HEK293 (cell line): Measurements from ENCODE around the gene TGOLN2.

Experiments
- CTCF ChIP-seq: fragments of 450-650 bp; formaldehyde crosslinking; IDR thresholded peaks from 2 replicates; pipeline ENCODE4 v1.5.1; 2016; ENCODE audit warnings: missing biosample characterization, missing genetic modification characterization
- GFI1B ChIP-seq: fragments of 450-650 bp; formaldehyde crosslinking; IDR thresholded peaks from 2 replicates; pipeline ENCODE4 v1.5.1; 2016; ENCODE audit warnings: missing biosample characterization, missing genetic modification characterization
- ZFP37 ChIP-seq: fragments of 450-650 bp; formaldehyde crosslinking; IDR thresholded peaks from 2 replicates; pipeline ENCODE4 v1.5.1; 2016; ENCODE audit warnings: missing biosample characterization, missing genetic modification characterization
- ZNF146 ChIP-seq: fragments of 450-650 bp; formaldehyde crosslinking; IDR thresholded peaks from 2 replicates; pipeline ENCODE4 v1.5.1; 2016; ENCODE audit warnings: missing biosample characterization, missing genetic modification characterization
- ZNF292 ChIP-seq: fragments of 450-650 bp; formaldehyde crosslinking; IDR thresholded peaks from 2 replicates; pipeline ENCODE4 v1.5.1; 2016; ENCODE audit warnings: low read depth, missing biosample characterization, missing genetic modification characterization, borderline replicate concordance
- ZNF398 ChIP-seq: fragments of 450-650 bp; formaldehyde crosslinking; IDR thresholded peaks from 2 replicates; pipeline ENCODE4 v1.5.1; 2017; ENCODE audit warnings: missing biosample characterization, missing genetic modification characterization
- ZNF488 ChIP-seq: fragments of 450-650 bp; formaldehyde crosslinking; IDR thresholded peaks from 2 replicates; pipeline ENCODE4 v1.5.1; 2016; ENCODE audit warnings: missing biosample characterization, missing genetic modification characterization
- ZNF549 ChIP-seq: fragments of 450-650 bp; IDR thresholded peaks from 2 replicates; pipeline ENCODE4 v1.5.1; 2018; ENCODE audit warnings: missing biosample characterization, missing genetic modification characterization, mild to moderate bottlenecking, inconsistent platforms, moderate library complexity
- ZNF610 ChIP-seq: fragments of 450-650 bp; formaldehyde crosslinking; IDR thresholded peaks from 2 replicates; pipeline ENCODE4 v1.5.1; 2016; ENCODE audit warnings: missing biosample characterization, missing genetic modification characterization, borderline replicate concordance
- ZNF629 ChIP-seq: fragments of 450-650 bp; formaldehyde crosslinking; IDR thresholded peaks from 2 replicates; pipeline ENCODE4 v1.5.1; 2017; ENCODE audit warnings: missing biosample characterization, missing genetic modification characterization
- ZNF670 ChIP-seq: fragments of 450-650 bp; formaldehyde crosslinking; IDR thresholded peaks from 2 replicates; pipeline ENCODE4 v1.5.1; 2016; ENCODE audit warnings: missing biosample characterization, missing genetic modification characterization, low read depth
- ZNF792 ChIP-seq: fragments of 450-650 bp; formaldehyde crosslinking; IDR thresholded peaks from 2 replicates; pipeline ENCODE4 v1.5.1; 2016; ENCODE audit warnings: missing biosample characterization, missing genetic modification characterization
- ZSCAN5A ChIP-seq: fragments of 450-650 bp; formaldehyde crosslinking; IDR thresholded peaks from 2 replicates; pipeline ENCODE4 v1.5.1; 2016; ENCODE audit warnings: missing biosample characterization, missing genetic modification characterization

- TF ChIP-seq ZNF292 (tag by site-specific recombination) (no peak), CTCF (tag by site-specific recombination) (no peak), GFI1B (tag by site-specific recombination) (no peak), ZNF146 (tag by site-specific recombination) (no peak), ZNF488 (no peak), ZNF629 (tag by site-specific recombination) (no peak), ZNF670 (tag by site-specific recombination) (no peak), ZFP37 (tag by site-specific recombination) (no peak), ZNF398 (tag by site-specific recombination) (no peak), ZNF610 (tag by site-specific recombination) (no peak), ZSCAN5A (no peak), ZNF549 (tag by site-specific recombination) (no peak), ZNF792 (tag by site-specific recombination) (no peak)
These were observed 1.4 kb upstream of the TGOLN2 start for GRCh38 chr2:85329181-85329651.
